HCT116 (cell line): ENCODE measurements around the gene DNMT1. TPM values are rescaled to one million over a fixed set of nuclear protein-coding genes. Genes with fewer than 3 reads are reported as not detected.

Source experiments
- ATAC-seq: fragments of 200-7000 bp; cut with Tn5 transposase; 2 replicates; pipeline ENCODE4 v1.9.1; 2020; ENCODE audit warnings: mild to moderate bottlenecking, moderate library complexity
- BruUV-seq: library from RNA; stranded (reverse); fragments of 400-500 nt; replicated peaks from 2 replicates; lab custom pipeline; 2021; lab: Mats Ljungman, UMichigan
- CTCF ChIA-PET: fragments of 300-600 bp; sonication (Branson Sonifier 250); formaldehyde crosslinking; loops from one replicate; lab custom pipeline; 2021; ENCODE audit warnings: antibody characterized with exemption; lab: Charles Lee
- POLR2A ChIA-PET: fragments of 300-600, 350-600 bp; sonication (Branson Sonifier 250); formaldehyde crosslinking; loops from one replicate; lab custom pipeline; 2021; ENCODE audit warnings: antibody characterized with exemption; lab: Charles Lee
- RAD21 ChIA-PET, 2 experiments: fragments of 300-600 bp; sonication (Branson Sonifier 250); formaldehyde crosslinking; loops; one replicate each; lab custom pipeline; 2023; ENCODE audit warnings: low total read pairs in 2 of 2; ENCODE audit not compliant: uncharacterized antibody in 2 of 2, unreplicated experiment in 2 of 2, low non-redundant PET in 1 of 2; lab: Charles Lee
- DNase-seq: peaks from one replicate; pipeline ENCODE4 v3.0.0-alpha.2; 2010; ENCODE audit warnings: low read depth, low spot score
- H2AFZ ChIP-seq: fragments of 200-600 bp; shearing (Covaris generic), sonication (generic); 2 replicates; pipeline ENCODE4 v1.6.1; 2017; ENCODE audit warnings: low read depth, mixed run types, mixed read lengths, antibody characterized with exemption, low read length; ENCODE audit not compliant: poor library complexity, severe bottlenecking
- H3K27ac ChIP-seq: 2 replicates; pipeline ENCODE4 v1.5.1; 2012; ENCODE audit warnings: low read depth, low read length
- H3K27me3 ChIP-seq: fragments of 200-600 bp; sonication (generic); 2 replicates; pipeline ENCODE4 v1.6.1; 2016; ENCODE audit warnings: mixed run types, low read length, mixed read lengths; ENCODE audit not compliant: insufficient read depth
- H3K36me3 ChIP-seq, 2 experiments: fragments of 200-500 bp in 1 of 2; fragments of 200-600 bp in 1 of 2; sonication (Bioruptor generic) in 1 of 2; sonication (generic) in 1 of 2; 2 replicates each; pipeline versions ENCODE4 v1.5.1 to v1.6.1; 2014 to 2016; ENCODE audit warnings: low read length in 2 of 2, inconsistent platforms in 1 of 2, mixed read lengths in 1 of 2, mixed run types in 1 of 2; ENCODE audit not compliant: insufficient read depth in 2 of 2, control insufficient read depth in 1 of 2
- H3K4me1 ChIP-seq, 2 experiments: fragments of 200-600 bp in 1 of 2; sonication (generic) in 1 of 2; 2 replicates each; pipeline versions ENCODE4 v1.5.1 to v1.6.1; 2012 to 2017; ENCODE audit warnings: low read length in 2 of 2, inconsistent platforms in 1 of 2, mild to moderate bottlenecking in 1 of 2, mixed read lengths in 1 of 2, mixed run types in 1 of 2, moderate library complexity in 1 of 2; ENCODE audit not compliant: insufficient read depth in 2 of 2, control insufficient read depth in 1 of 2
- H3K4me2 ChIP-seq: fragments of 200-600 bp; sonication (generic); 2 replicates; pipeline ENCODE4 v1.6.1; 2017; ENCODE audit warnings: mixed run types, low read length, mixed read lengths
- H3K4me3 ChIP-seq, 2 experiments: fragments of 200-600 bp in 1 of 2; sonication (generic) in 1 of 2; replicated peaks in 1 of 2; 2 replicates each; pipeline ENCODE4 v1.5.1; 2011 to 2016; ENCODE audit warnings: low read length in 2 of 2, control low read depth in 1 of 2, low read depth in 1 of 2, mild to moderate bottlenecking in 1 of 2, mixed read lengths in 1 of 2, mixed run types in 1 of 2
- H3K79me2 ChIP-seq: fragments of 200-600 bp; sonication (generic); 2 replicates; pipeline ENCODE4 v1.6.1; 2017; ENCODE audit warnings: mild to moderate bottlenecking, mixed run types, low read length, moderate library complexity, mixed read lengths; ENCODE audit not compliant: insufficient read depth
- H3K9ac ChIP-seq: fragments of 200-600 bp; sonication (generic); 2 replicates; pipeline ENCODE4 v1.6.1; 2016; ENCODE audit warnings: low read length, mixed read lengths
- H3K9me2 ChIP-seq: fragments of 200-600 bp; sonication (generic), shearing (Covaris generic); 2 replicates; pipeline ENCODE4 v1.6.1; 2017; ENCODE audit warnings: mixed run types, mild to moderate bottlenecking, moderate library complexity; ENCODE audit not compliant: insufficient read depth
- H3K9me3 ChIP-seq, 2 experiments: fragments of 200-500 bp in 1 of 2; fragments of 200-600 bp in 1 of 2; sonication (Bioruptor generic) in 1 of 2; sonication (generic) in 1 of 2; 2 replicates each; pipeline ENCODE4 v1.6.1; 2014 to 2017; ENCODE audit warnings: low read length in 2 of 2, mixed read lengths in 2 of 2, inconsistent platforms in 1 of 2, low read depth in 1 of 2, mild to moderate bottlenecking in 1 of 2, mixed run types in 1 of 2, moderate library complexity in 1 of 2; ENCODE audit not compliant: control insufficient read depth in 1 of 2, insufficient read depth in 1 of 2
- H4K20me1 ChIP-seq: fragments of 200-600 bp; sonication (generic), shearing (Covaris generic); 2 replicates; pipeline ENCODE4 v1.6.1; 2017; ENCODE audit warnings: mixed run types, mild to moderate bottlenecking, moderate library complexity; ENCODE audit not compliant: insufficient read depth
- ATF3 ChIP-seq: IDR thresholded peaks from 2 replicates; pipeline ENCODE4 v1.6.1; 2012
- CBX3 ChIP-seq: IDR thresholded peaks from 2 replicates; pipeline ENCODE4 v1.6.1; 2012; ENCODE audit warnings: low read depth
- CEBPB ChIP-seq: IDR thresholded peaks from 2 replicates; pipeline ENCODE4 v1.6.1; 2012; ENCODE audit warnings: low read depth
- ELF1 ChIP-seq: IDR thresholded peaks from 2 replicates; pipeline ENCODE4 v1.6.1; 2012; ENCODE audit warnings: low read depth, borderline replicate concordance
- EZH2 ChIP-seq: fragments of 200-600 bp; sonication (generic); IDR thresholded peaks from 2 replicates; pipeline ENCODE4 v1.6.1; 2017; ENCODE audit warnings: antibody characterized with exemption, mixed run types
- FOSL1 ChIP-seq: IDR thresholded peaks from 2 replicates; pipeline ENCODE4 v1.6.1; 2012; ENCODE audit warnings: low read depth
- POLR2A ChIP-seq: IDR thresholded peaks from 2 replicates; pipeline ENCODE4 v1.7.0; 2011; ENCODE audit warnings: borderline replicate concordance; ENCODE audit not compliant: insufficient read depth, insufficient read length; ENCODE audit errors: extremely low read depth
- SIN3A ChIP-seq: IDR thresholded peaks from 2 replicates; pipeline ENCODE4 v1.6.1; 2012; ENCODE audit warnings: low read depth
- SP1 ChIP-seq: IDR thresholded peaks from 2 replicates; pipeline ENCODE4 v1.6.1; 2012; ENCODE audit warnings: low read depth
- SRF ChIP-seq: IDR thresholded peaks from 2 replicates; pipeline ENCODE4 v1.6.1; 2012; ENCODE audit warnings: low read depth
- TCF7L2 ChIP-seq: IDR thresholded peaks from 2 replicates; pipeline ENCODE4 v1.7.0; 2011; ENCODE audit warnings: borderline replicate concordance, inconsistent platforms; ENCODE audit not compliant: insufficient read depth, insufficient read length; ENCODE audit errors: extremely low read depth
- YY1 ChIP-seq: IDR thresholded peaks from 2 replicates; pipeline ENCODE4 v1.6.1; 2011; ENCODE audit warnings: low read length, low read depth, moderate library complexity, mild to moderate bottlenecking; ENCODE audit not compliant: insufficient replicate concordance; ENCODE audit errors: extremely low read depth
- ZBTB33 ChIP-seq: IDR thresholded peaks from 2 replicates; pipeline ENCODE4 v1.6.1; 2011; ENCODE audit warnings: mild to moderate bottlenecking, low read length, moderate library complexity; ENCODE audit not compliant: insufficient replicate concordance; ENCODE audit errors: extremely low read depth
- ZNF274 ChIP-seq: fragments of 200-500 bp; sonication (Bioruptor generic); IDR thresholded peaks from 2 replicates; pipeline ENCODE4 v1.6.1; 2014; ENCODE audit warnings: mild to moderate bottlenecking, low read depth, low read length, inconsistent platforms
- intact Hi-C: fragments of 100-400 bp; cut with micrococcal nuclease; formaldehyde crosslinking; loops from 2 replicates; pipeline ENCODE4 v1.10.0; 2022
- total RNA-seq: library from RNA; stranded (reverse); gene quantifications from one replicate; pipeline ENCODE4 v1.2.1, GENCODE V29; 2021; ENCODE audit not compliant: unreplicated experiment
- TF ChIP-seq, protein P1 (sequence below): IDR thresholded peaks from 2 replicates; pipeline ENCODE4 v1.6.1; 2012
- TF ChIP-seq, protein P2 (sequence below), 3 experiments: fragments of 200-600 bp in 1 of 3; sonication (generic) in 1 of 3; IDR thresholded peaks in 2 of 3; conservative IDR thresholded peaks in 1 of 3; 2 replicates each; pipeline ENCODE4 v1.5.1; 2012 to 2017; ENCODE audit warnings: low read depth in 2 of 3, low read length in 2 of 3, antibody characterized with exemption in 1 of 3, borderline replicate concordance in 1 of 3, control low read depth in 1 of 3, mild to moderate bottlenecking in 1 of 3, mixed read lengths in 1 of 3, mixed run types in 1 of 3, moderate library complexity in 1 of 3; ENCODE audit not compliant: insufficient read depth in 1 of 3

The DNMT1 gene
- total RNA-seq, 1 experiment from 2014 or later, result 235 TPM

DNA sequence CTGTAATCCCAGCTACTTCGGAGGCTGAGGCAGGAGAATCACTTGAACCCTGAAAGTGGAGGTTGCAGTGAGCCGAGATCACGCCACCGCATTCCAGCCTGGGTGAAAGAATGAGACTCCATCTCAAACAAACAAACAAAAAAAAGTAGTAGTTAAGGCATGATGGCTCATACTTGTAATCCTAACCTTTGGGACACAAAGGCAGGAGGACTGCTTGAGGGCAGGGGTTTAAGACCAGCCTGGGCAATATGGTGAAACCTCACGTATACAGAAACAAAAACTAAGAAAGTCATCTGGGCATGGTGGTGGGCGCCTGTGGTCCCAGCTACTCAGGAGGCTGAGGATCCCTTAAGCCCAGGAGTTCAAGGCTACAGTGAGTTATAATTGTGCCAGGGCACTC, 1.8 kb downstream of the DNMT1 start:
- RAD21 ChIA-PET, result no interaction called here
- intact Hi-C loops, result no loop called here
- H3K9ac ChIP-seq, result peak overlapping the region; percentile 96

More for the DNA sequence above, 1.8 kb downstream of the DNMT1 start:
- Histone ChIP-seq H4K20me1 (peaks cover 18% of the 10 kb centered on the region; the same call in 1 of the 2 replicates), H3K4me1 (peaks cover 11 to 16% of the 10 kb centered on the region in 2 experiments; a peak in 2 of 4 replicates)
- DNase-seq (no peak), ATAC-seq (no peak)
- TF ChIP-seq YY1, result no peak
- TF ChIP-seq ZBTB33, result no peak
- TF ChIP-seq POLR2A, result no peak
- no peak for TF ChIP-seq ATF3
- TF ChIP-seq FOSL1, result no peak
- TF ChIP-seq, protein P1, sequence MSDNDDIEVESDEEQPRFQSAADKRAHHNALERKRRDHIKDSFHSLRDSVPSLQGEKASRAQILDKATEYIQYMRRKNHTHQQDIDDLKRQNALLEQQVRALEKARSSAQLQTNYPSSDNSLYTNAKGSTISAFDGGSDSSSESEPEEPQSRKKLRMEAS, result no peak
- TF ChIP-seq SIN3A, result no peak
- no peak for TF ChIP-seq CBX3
- no peak for TF ChIP-seq TCF7L2
- TF ChIP-seq, protein P2, sequence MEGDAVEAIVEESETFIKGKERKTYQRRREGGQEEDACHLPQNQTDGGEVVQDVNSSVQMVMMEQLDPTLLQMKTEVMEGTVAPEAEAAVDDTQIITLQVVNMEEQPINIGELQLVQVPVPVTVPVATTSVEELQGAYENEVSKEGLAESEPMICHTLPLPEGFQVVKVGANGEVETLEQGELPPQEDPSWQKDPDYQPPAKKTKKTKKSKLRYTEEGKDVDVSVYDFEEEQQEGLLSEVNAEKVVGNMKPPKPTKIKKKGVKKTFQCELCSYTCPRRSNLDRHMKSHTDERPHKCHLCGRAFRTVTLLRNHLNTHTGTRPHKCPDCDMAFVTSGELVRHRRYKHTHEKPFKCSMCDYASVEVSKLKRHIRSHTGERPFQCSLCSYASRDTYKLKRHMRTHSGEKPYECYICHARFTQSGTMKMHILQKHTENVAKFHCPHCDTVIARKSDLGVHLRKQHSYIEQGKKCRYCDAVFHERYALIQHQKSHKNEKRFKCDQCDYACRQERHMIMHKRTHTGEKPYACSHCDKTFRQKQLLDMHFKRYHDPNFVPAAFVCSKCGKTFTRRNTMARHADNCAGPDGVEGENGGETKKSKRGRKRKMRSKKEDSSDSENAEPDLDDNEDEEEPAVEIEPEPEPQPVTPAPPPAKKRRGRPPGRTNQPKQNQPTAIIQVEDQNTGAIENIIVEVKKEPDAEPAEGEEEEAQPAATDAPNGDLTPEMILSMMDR (IDR thresholded peaks at IDR 0.05 in 2 of 3, conservative IDR thresholded peaks at IDR 0.05 in 1 of 3; ENCODE audit: borderline replicate concordance in 1 of 3, insufficient read depth in 1 of 3, low read depth in 2 of 3, low read length in 2 of 3), result no peak
- no peak for TF ChIP-seq SP1
- TF ChIP-seq SRF, result no peak
- TF ChIP-seq ZNF274, result no peak
- no peak for TF ChIP-seq EZH2
- no peak for TF ChIP-seq CEBPB
- TF ChIP-seq ELF1, result no peak
- TF ChIP-seq, all 23 proteins: peak for 0
- H3K4me3 ChIP-seq, result peak overlapping the region; percentile 88 to 98
- peaks cover 8 to 19% of the 10 kb centered on the region in 2 experiments; a peak in 3 of 4 replicates for H3K36me3 ChIP-seq
- BruUV-seq, result no TSS peak
- ChIA-PET CTCF (no interaction called here), POLR2A (no interaction called here)
- H3K4me2 ChIP-seq, result peak overlapping the region; percentile 90
- no peaks in the 10 kb centered on the region for H3K9me3 ChIP-seq
- no peak overlapping the region for H3K27ac ChIP-seq
- no peaks in the 10 kb centered on the region for H3K9me2 ChIP-seq
- H2AFZ ChIP-seq, result no peak overlapping the region
- no peaks in the 10 kb centered on the region for H3K27me3 ChIP-seq
- peaks cover 66% of the 10 kb centered on the region for H3K79me2 ChIP-seq
